Measurements from ENCODE around the gene ABCA1.

The ABCA1 gene

GRCh38 chr9:104875897-104876296 is 52.1 kb downstream of the ABCA1 start:
- 0 out of 2 replicates have a peak, but pooled peaks cover 2% of the 10 kb centered on the region for H3K9me3 ChIP-seq (ENCODE audit: low read length)
- no peak overlapping the region for H3K4me3 ChIP-seq (ENCODE audit: low read depth, low read length, poor library complexity, severe bottlenecking)
- no peaks in the 10 kb centered on the region for H3K36me3 ChIP-seq (ENCODE audit: insufficient read depth, low read length)
- no peak overlapping the region for H2AFZ ChIP-seq (ENCODE audit: low read length)
- no peak overlapping the region for H3K9ac ChIP-seq (ENCODE audit: low read length)
- no peaks in the 10 kb centered on the region for H3F3A ChIP-seq (ENCODE audit: insufficient read depth, low read length)
- TF ChIP-seq EZH2 (IDR thresholded peaks at IDR 0.05; ENCODE audit: borderline replicate concordance, low read length) (no peak), CTCF (IDR thresholded peaks at IDR 0.05; ENCODE audit: low read length) (no peak)
- no peaks in the 10 kb centered on the region for H3K4me1 ChIP-seq (ENCODE audit: insufficient read depth, low read length, severe bottlenecking)
- H3K4me2 ChIP-seq (ENCODE audit: low read length) = no peak overlapping the region
- no peaks in the 10 kb centered on the region for H3K27me3 ChIP-seq (ENCODE audit: insufficient read depth, low read length)
- H3K9me2 ChIP-seq (ENCODE audit: low read depth, low read length) = no peaks in the 10 kb centered on the region
- H4K20me1 ChIP-seq (ENCODE audit: insufficient read depth, low read length) = no peaks in the 10 kb centered on the region
- no peaks in the 10 kb centered on the region for H3K79me2 ChIP-seq (ENCODE audit: insufficient read depth, low read length)
- H3K27ac ChIP-seq (ENCODE audit: low read depth, low read length, poor library complexity, severe bottlenecking) = no peak overlapping the region

GRCh38 chr9:104875320-104875719 is 52.6 kb downstream of the ABCA1 start:
- Histone ChIP-seq H3K4me1 (ENCODE audit: insufficient read depth, low read length, severe bottlenecking) (no peaks in the 10 kb centered on the region), H2AFZ (ENCODE audit: low read length) (no peak overlapping the region), H3K36me3 (ENCODE audit: insufficient read depth, low read length) (no peaks in the 10 kb centered on the region), H3K27me3 (ENCODE audit: insufficient read depth, low read length) (no peaks in the 10 kb centered on the region), H3K9me3 (ENCODE audit: low read length) (0 out of 2 replicates have a peak, but pooled peaks cover 2% of the 10 kb centered on the region), H3F3A (ENCODE audit: insufficient read depth, low read length) (no peaks in the 10 kb centered on the region), H4K20me1 (ENCODE audit: insufficient read depth, low read length) (no peaks in the 10 kb centered on the region), H3K4me2 (ENCODE audit: low read length) (no peak overlapping the region), H3K27ac (ENCODE audit: low read depth, low read length, poor library complexity, severe bottlenecking) (no peak overlapping the region), H3K9me2 (ENCODE audit: low read depth, low read length) (no peaks in the 10 kb centered on the region), H3K4me3 (ENCODE audit: low read depth, low read length, poor library complexity, severe bottlenecking) (no peak overlapping the region), H3K79me2 (ENCODE audit: insufficient read depth, low read length) (no peaks in the 10 kb centered on the region), H3K9ac (ENCODE audit: low read length) (no peak overlapping the region)
- TF ChIP-seq CTCF (IDR thresholded peaks at IDR 0.05; ENCODE audit: low read length) (no peak), EZH2 (IDR thresholded peaks at IDR 0.05; ENCODE audit: borderline replicate concordance, low read length) (no peak)

GRCh38 chr9:104873489-104873850 is 54.5 kb downstream of the ABCA1 start:
- no peaks in the 10 kb centered on the region for H3K9me2 ChIP-seq (ENCODE audit: low read depth, low read length)
- no peaks in the 10 kb centered on the region for H4K20me1 ChIP-seq (ENCODE audit: insufficient read depth, low read length)
- no peaks in the 10 kb centered on the region for H3F3A ChIP-seq (ENCODE audit: insufficient read depth, low read length)
- peaks cover 13% of the 10 kb centered on the region for H3K4me1 ChIP-seq (ENCODE audit: insufficient read depth, low read length, severe bottlenecking)
- H3K4me2 ChIP-seq (ENCODE audit: low read length) = no peak overlapping the region
- no peak overlapping the region for H3K27ac ChIP-seq (ENCODE audit: low read depth, low read length, poor library complexity, severe bottlenecking)
- H2AFZ ChIP-seq (ENCODE audit: low read length) = no peak overlapping the region
- H3K36me3 ChIP-seq (ENCODE audit: insufficient read depth, low read length) = no peaks in the 10 kb centered on the region
- no peak overlapping the region for H3K4me3 ChIP-seq (ENCODE audit: low read depth, low read length, poor library complexity, severe bottlenecking)
- H3K27me3 ChIP-seq (ENCODE audit: insufficient read depth, low read length) = no peaks in the 10 kb centered on the region
- H3K9me3 ChIP-seq (ENCODE audit: low read length) = 0 out of 2 replicates have a peak, but pooled peaks cover 2% of the 10 kb centered on the region
- no peak for TF ChIP-seq EZH2 (IDR thresholded peaks at IDR 0.05; ENCODE audit: borderline replicate concordance, low read length)
- no peak for TF ChIP-seq CTCF (IDR thresholded peaks at IDR 0.05; ENCODE audit: low read length)
- no peak overlapping the region for H3K9ac ChIP-seq (ENCODE audit: low read length)
- no peaks in the 10 kb centered on the region for H3K79me2 ChIP-seq (ENCODE audit: insufficient read depth, low read length)
